GM12878 (cell line): ENCODE data around the gene SLC17A7. TPM values are rescaled to one million over a fixed set of nuclear protein-coding genes. Genes with fewer than 3 reads are reported as not detected.

Experiments used
- ATAC-seq: fragments of 200-7000 bp; cut with Tn5 transposase; 3 replicates; pipeline ENCODE4 v1.9.1; 2020; ENCODE audit warnings: mild to moderate bottlenecking, moderate library complexity
- BruUV-seq: library from RNA; stranded (reverse); fragments of 400-500 nt; replicated peaks from 2 replicates; lab custom pipeline; 2021; lab: Mats Ljungman, UMichigan
- CTCF ChIA-PET: fragments of 300-600 bp; sonication (Branson Sonifier 250); formaldehyde crosslinking; extraction: SDS; loops from one replicate; lab custom pipeline; 2021; ENCODE audit warnings: inconsistent platforms; lab: Yijun Ruan, JAX
- POLR2A ChIA-PET: fragments of 350-600 bp; formaldehyde crosslinking; extraction: SDS; loops from one replicate; lab custom pipeline; 2021; ENCODE audit warnings: inconsistent platforms; lab: Charles Lee
- RAD21 ChIA-PET: fragments of 300-600 bp; sonication (Branson Sonifier 250); formaldehyde crosslinking; loops from one replicate; lab custom pipeline; 2023; ENCODE audit warnings: antibody characterized with exemption; ENCODE audit not compliant: unreplicated experiment; lab: Charles Lee
- SMC1A ChIA-PET: fragments of 300-600 bp; sonication (Branson Sonifier 250); formaldehyde crosslinking; loops from one replicate; lab custom pipeline; 2023; ENCODE audit not compliant: unreplicated experiment, uncharacterized antibody; lab: Charles Lee
- DNase-seq: peaks from one replicate; pipeline ENCODE4 v3.0.0-alpha.2; 2011; ENCODE audit warnings: low read depth, low spot score
- FAIRE-seq: peaks from 3 replicates; lab custom pipeline; 2011; peaks lifted over from hg19 to GRCh38; lab: Jason Lieb, UNC
- H2AFZ ChIP-seq: 2 replicates; pipeline ENCODE4 v1.6.0; 2011; ENCODE audit warnings: low read depth, low read length, control low read depth; ENCODE audit not compliant: control insufficient read depth
- H3K27ac ChIP-seq: 2 replicates; pipeline ENCODE4 v1.5.1; 2011; ENCODE audit warnings: control low read depth; ENCODE audit not compliant: control insufficient read depth, insufficient read depth
- H3K27me3 ChIP-seq, 2 experiments: replicated peaks in 1 of 2; 2 replicates each; pipeline versions ENCODE4 v1.6.0 to v1.6.1; 2011; ENCODE audit warnings: low read length in 1 of 2; ENCODE audit not compliant: control insufficient read depth in 2 of 2, insufficient read depth in 2 of 2
- H3K36me3 ChIP-seq, 2 experiments: 2 replicates each; pipeline ENCODE4 v1.5.1; 2011; ENCODE audit warnings: low read length in 1 of 2; ENCODE audit not compliant: control insufficient read depth in 2 of 2, insufficient read depth in 2 of 2
- H3K4me1 ChIP-seq: 2 replicates; pipeline ENCODE4 v1.6.1; 2011; ENCODE audit warnings: mild to moderate bottlenecking, low read length, moderate library complexity, mixed read lengths; ENCODE audit not compliant: control insufficient read depth, insufficient read depth
- H3K4me2 ChIP-seq: 2 replicates; pipeline ENCODE4 v1.6.0; 2011; ENCODE audit warnings: control low read depth; ENCODE audit not compliant: control insufficient read depth, insufficient read depth
- H3K4me3 ChIP-seq: fragments of 200-600 bp; sonication (generic); 2 replicates; pipeline ENCODE4 v1.5.1; 2016
- H3K79me2 ChIP-seq: 2 replicates; pipeline ENCODE4 v1.6.0; 2011; ENCODE audit warnings: low read length; ENCODE audit not compliant: control insufficient read depth, insufficient read depth
- H3K9ac ChIP-seq: 2 replicates; pipeline ENCODE4 v1.8.0; 2011; ENCODE audit warnings: low read length, control low read depth, mixed read lengths; ENCODE audit not compliant: control insufficient read depth, insufficient read depth
- H3K9me3 ChIP-seq: replicated peaks from 3 replicates; pipeline ENCODE4 v1.5.1; 2011; ENCODE audit warnings: mild to moderate bottlenecking, low read length; ENCODE audit not compliant: control insufficient read depth, insufficient read depth
- H4K20me1 ChIP-seq: 2 replicates; pipeline ENCODE4 v1.6.0; 2011; ENCODE audit not compliant: control insufficient read depth, insufficient read depth
- MLLT1 ChIP-seq: fragments of 450-650 bp; IDR thresholded peaks from 2 replicates; pipeline ENCODE4 v1.6.1; 2016; ENCODE audit warnings: mild to moderate bottlenecking
- MTA3 ChIP-seq: IDR thresholded peaks from 2 replicates; pipeline ENCODE4 v1.6.1; 2012; ENCODE audit warnings: low read length, inconsistent platforms, borderline replicate concordance
- POLR2A ChIP-seq: IDR thresholded peaks from 2 replicates; pipeline ENCODE4 v1.6.1; 2011; ENCODE audit warnings: low read depth, mild to moderate bottlenecking, low read length
- SKIL ChIP-seq: fragments of 450-650 bp; IDR thresholded peaks from 2 replicates; pipeline ENCODE4 v1.6.1; 2017; ENCODE audit warnings: mild to moderate bottlenecking, low read depth, inconsistent platforms; ENCODE audit not compliant: poor library complexity, severe bottlenecking
- TARDBP ChIP-seq: IDR thresholded peaks from 2 replicates; pipeline ENCODE4 v1.6.1; 2016; ENCODE audit warnings: borderline replicate concordance
- WGBS: methylation state at CpG from one replicate; pipeline ENCODE4 v1.1.6; 2016; ENCODE audit warnings: low lambda C conversion rate; ENCODE audit not compliant: insufficient replicate concordance, insufficient coverage; ENCODE audit errors: missing lambda C conversion rate; 5-methylcytosine and 5-hydroxymethylcytosine counted together
- in situ Hi-C: fragments of 300-500 bp; cut with MboI; formaldehyde crosslinking; loops from 9 replicates; pipeline ENCODE4 v1.14.3; 2018; ENCODE audit warnings: mixed read lengths
- intact Hi-C: fragments of 100-400 bp; cut with micrococcal nuclease; formaldehyde crosslinking; loops from one replicate; pipeline ENCODE4 v1.14.2; 2022; ENCODE audit not compliant: unreplicated experiment
- polyA plus RNA-seq, 11 experiments: library from polyadenylated mRNA; depleted of rRNA in 4 of 11; unstranded in 6 of 11; stranded (reverse) in 5 of 11; fragments of >200 nt; fragmentation: Nextera tagmentation in 4 of 11; fragmentation: Illumina TruSeq in 1 of 11; extraction: Ambion mirVana in 4 of 11; extraction: Trizol in 1 of 11; gene quantifications; 1 replicate in 1 of 11; 2 replicates in 10 of 11; pipeline versions ENCODE4 v1.2.1 to v1.2.3, GENCODE V29; 2011 to 2016; ENCODE audit warnings: inconsistent platforms in 2 of 11, missing spikeins in 2 of 11, low read depth in 1 of 11
- small RNA-seq: library from RNA; depleted of rRNA; stranded (forward); fragments of <200 nt; gene quantifications from one replicate; pipeline ENCODE3, GENCODE V24; 2014
- total RNA-seq, 4 experiments: library from RNA; depleted of rRNA in 3 of 4; stranded (reverse); fragments of >200 nt in 3 of 4; fragmentation: Illumina TruSeq in 1 of 4; extraction: Trizol in 1 of 4; gene quantifications; 2 replicates each; pipeline versions ENCODE4 v1.2.1 to v1.2.3, GENCODE V29; 2013 to 2021

SLC17A7 gene
- total and polyA plus RNA-seq, 10 of the 15 experiments (the other 5 are each of a cell fraction or from before 2014, with no cell fraction given): 0.03 to 0.24 (median 0.06) TPM; not detected in 6

GRCh38 chr19:49380391-49380790 lies 60.9 kb downstream of the SLC17A7 start:
- POLR2A ChIA-PET: interaction anchor here (0.5 kb wide), 1 partner anchor 59 kb away, joined by 5 read pairs; no protein-coding TSS in a partner anchor
- Histone ChIP-seq H3K4me2 (no peak overlapping the region), H3K4me1 (no peaks in the 10 kb centered on the region), H3K36me3 (no peaks in the 10 kb centered on the region), H4K20me1 (no peaks in the 10 kb centered on the region), H3K4me3 (no peak overlapping the region), H3K79me2 (no peaks in the 10 kb centered on the region), H3K27me3 (no peaks in the 10 kb centered on the region; a peak in 1 of 4 replicates), H3K9ac (no peak overlapping the region), H3K27ac (no peak overlapping the region), H2AFZ (no peak overlapping the region), H3K9me3 (no peaks in the 10 kb centered on the region)
- SMC1A ChIA-PET: interaction anchor here (0.6 to 1.2 kb wide), 3 partner anchors 8 to 299 kb away, joined by 3 read pairs; partner anchors contain the start of gene KASH5
- RAD21 ChIA-PET: interaction anchor here (1.4 kb wide), 1 partner anchor 10 kb away, joined by 3 read pairs; no protein-coding TSS in a partner anchor
- BruUV-seq: no TSS peak
- FAIRE-seq (no peak), ATAC-seq (no peak), DNase-seq (no peak)
- CTCF ChIA-PET: interaction anchor here (0.9 to 1.4 kb wide), 7 partner anchors 11 to 190 kb away, joined by 3 to 8 read pairs (median 3); no protein-coding TSS in a partner anchor
- intact Hi-C loops: no loop called here
- 30% methylated on average over 3 of the region's 3 CpGs for WGBS
- TF ChIP-seq POLR2A (no peak), MTA3 (no peak), TARDBP (no peak), MLLT1 (no peak), SKIL (no peak)
- in situ Hi-C loops: no loop called here

Small RNA genes within 50 kb of the gene (small RNA-seq; reads per million reads assigned to genes)
- gene SNORD32A (not detected), gene SNORD33 (not detected), gene SNORD34 (not detected), gene SNORD35A (not detected)

Other genes with a start within 250 kb of the SLC17A7 start
Only the 7 nearest of the 24 such genes appear.
- gene KASH5, start 53.3 kb downstream of the SLC17A7 start, total RNA-seq (2014; rRNA removed): 0.16 TPM in 1 of 2 replicates, not detected in the other
- not detected in 2 replicates for gene KASH5, start 53.3 kb downstream of the SLC17A7 start, total RNA-seq (2014; rRNA removed; fragmentation: Illumina TruSeq; extraction: Trizol)
- 0.21 TPM in 1 of 2 replicates, not detected in the other for gene KASH5, start 53.3 kb downstream of the SLC17A7 start, total RNA-seq (2021)
- 0.05 TPM in 1 of 2 replicates, not detected in the other for gene KASH5, start 53.3 kb downstream of the SLC17A7 start, polyA plus RNA-seq (2011; rRNA removed)
- gene KASH5, start 53.3 kb downstream of the SLC17A7 start, polyA plus RNA-seq (2014; fragmentation: Illumina TruSeq; extraction: Trizol): 0.03 TPM in 1 of 2 replicates, not detected in the other
- not detected for gene KASH5, start 53.3 kb downstream of the SLC17A7 start, polyA plus RNA-seq (2014; fragmentation: Nextera tagmentation; extraction: Ambion mirVana)
- gene KASH5, start 53.3 kb downstream of the SLC17A7 start, polyA plus RNA-seq (2014; rRNA removed): 0.04 and 0.06 TPM in 2 replicates
- gene KASH5, start 53.3 kb downstream of the SLC17A7 start, polyA plus RNA-seq (2016; fragmentation: Nextera tagmentation; extraction: Ambion mirVana): not detected
- not detected in 2 replicates for gene PTH2, start 18.1 kb downstream of the SLC17A7 start, total RNA-seq (2014; rRNA removed)
- gene PTH2, start 18.1 kb downstream of the SLC17A7 start, total RNA-seq (2014; rRNA removed; fragmentation: Illumina TruSeq; extraction: Trizol): not detected in 2 replicates
- not detected in 2 replicates for gene PTH2, start 18.1 kb downstream of the SLC17A7 start, total RNA-seq (2021)
- not detected in 2 replicates for gene PTH2, start 18.1 kb downstream of the SLC17A7 start, polyA plus RNA-seq (2011; rRNA removed)
- gene PTH2, start 18.1 kb downstream of the SLC17A7 start, polyA plus RNA-seq (2014; fragmentation: Illumina TruSeq; extraction: Trizol): not detected in 2 replicates
- not detected for gene PTH2, start 18.1 kb downstream of the SLC17A7 start, polyA plus RNA-seq (2014; fragmentation: Nextera tagmentation; extraction: Ambion mirVana)
- not detected in 2 replicates for gene PTH2, start 18.1 kb downstream of the SLC17A7 start, polyA plus RNA-seq (2014; rRNA removed)
- not detected for gene PTH2, start 18.1 kb downstream of the SLC17A7 start, polyA plus RNA-seq (2016; fragmentation: Nextera tagmentation; extraction: Ambion mirVana)
- not detected in 2 replicates for gene GFY, start 16.1 kb downstream of the SLC17A7 start, total RNA-seq (2014; rRNA removed)
- not detected in 2 replicates for gene GFY, start 16.1 kb downstream of the SLC17A7 start, total RNA-seq (2014; rRNA removed; fragmentation: Illumina TruSeq; extraction: Trizol)
- gene GFY, start 16.1 kb downstream of the SLC17A7 start, total RNA-seq (2021): not detected in 2 replicates
- 0.05 TPM in 1 of 2 replicates, not detected in the other for gene GFY, start 16.1 kb downstream of the SLC17A7 start, polyA plus RNA-seq (2011; rRNA removed)
- gene GFY, start 16.1 kb downstream of the SLC17A7 start, polyA plus RNA-seq (2014; fragmentation: Illumina TruSeq; extraction: Trizol): not detected in 2 replicates
- gene GFY, start 16.1 kb downstream of the SLC17A7 start, polyA plus RNA-seq (2014; fragmentation: Nextera tagmentation; extraction: Ambion mirVana): not detected
- not detected in 2 replicates for gene GFY, start 16.1 kb downstream of the SLC17A7 start, polyA plus RNA-seq (2014; rRNA removed)
- gene GFY, start 16.1 kb downstream of the SLC17A7 start, polyA plus RNA-seq (2016; fragmentation: Nextera tagmentation; extraction: Ambion mirVana): not detected
- 130 and 137 TPM in 2 replicates for gene PIH1D1, start 10.3 kb upstream of the SLC17A7 start, total RNA-seq (2014; rRNA removed)
- 83.8 and 84.3 TPM in 2 replicates for gene PIH1D1, start 10.3 kb upstream of the SLC17A7 start, total RNA-seq (2014; rRNA removed; fragmentation: Illumina TruSeq; extraction: Trizol)
- 112 and 117 TPM in 2 replicates for gene PIH1D1, start 10.3 kb upstream of the SLC17A7 start, total RNA-seq (2021)
- 84.6 and 95.3 TPM in 2 replicates for gene PIH1D1, start 10.3 kb upstream of the SLC17A7 start, polyA plus RNA-seq (2011; rRNA removed)
- 40.6 and 73.6 TPM in 2 replicates for gene PIH1D1, start 10.3 kb upstream of the SLC17A7 start, polyA plus RNA-seq (2014; fragmentation: Illumina TruSeq; extraction: Trizol)
- 10 to 100 TPM; 16.1 to 39.9 TPM for gene PIH1D1, start 10.3 kb upstream of the SLC17A7 start, polyA plus RNA-seq (2014; fragmentation: Nextera tagmentation; extraction: Ambion mirVana)
- 122 and 123 TPM in 2 replicates for gene PIH1D1, start 10.3 kb upstream of the SLC17A7 start, polyA plus RNA-seq (2014; rRNA removed)
- gene PIH1D1, start 10.3 kb upstream of the SLC17A7 start, polyA plus RNA-seq (2016; fragmentation: Nextera tagmentation; extraction: Ambion mirVana): 100 to 1,000 TPM; 141 to 153 TPM
- gene ALDH16A1, start 11.7 kb upstream of the SLC17A7 start, total RNA-seq (2014; rRNA removed): 31.9 and 46.3 TPM in 2 replicates
- gene ALDH16A1, start 11.7 kb upstream of the SLC17A7 start, total RNA-seq (2014; rRNA removed; fragmentation: Illumina TruSeq; extraction: Trizol): 8.7 and 9.5 TPM in 2 replicates
- gene ALDH16A1, start 11.7 kb upstream of the SLC17A7 start, total RNA-seq (2021): 43.6 and 49.3 TPM in 2 replicates
- gene ALDH16A1, start 11.7 kb upstream of the SLC17A7 start, polyA plus RNA-seq (2011; rRNA removed): 3.1 and 6.4 TPM in 2 replicates
- gene ALDH16A1, start 11.7 kb upstream of the SLC17A7 start, polyA plus RNA-seq (2014; fragmentation: Illumina TruSeq; extraction: Trizol): 0.43 and 1.7 TPM in 2 replicates
- 1 to 10 TPM; 4.5 to 6.2 TPM for gene ALDH16A1, start 11.7 kb upstream of the SLC17A7 start, polyA plus RNA-seq (2014; fragmentation: Nextera tagmentation; extraction: Ambion mirVana)
- 31.0 and 41.4 TPM in 2 replicates for gene ALDH16A1, start 11.7 kb upstream of the SLC17A7 start, polyA plus RNA-seq (2014; rRNA removed)
- 10 to 100 TPM; 26.8 to 40.0 TPM for gene ALDH16A1, start 11.7 kb upstream of the SLC17A7 start, polyA plus RNA-seq (2016; fragmentation: Nextera tagmentation; extraction: Ambion mirVana)
- gene FLT3LG, start 32.7 kb upstream of the SLC17A7 start, total RNA-seq (2014; rRNA removed): 3.7 and 4.1 TPM in 2 replicates
- gene FLT3LG, start 32.7 kb upstream of the SLC17A7 start, total RNA-seq (2014; rRNA removed; fragmentation: Illumina TruSeq; extraction: Trizol): 3.9 and 4.6 TPM in 2 replicates
- gene FLT3LG, start 32.7 kb upstream of the SLC17A7 start, total RNA-seq (2021): 9.5 and 10.3 TPM in 2 replicates
- 1.3 and 3.0 TPM in 2 replicates for gene FLT3LG, start 32.7 kb upstream of the SLC17A7 start, polyA plus RNA-seq (2011; rRNA removed)
- gene FLT3LG, start 32.7 kb upstream of the SLC17A7 start, polyA plus RNA-seq (2014; fragmentation: Illumina TruSeq; extraction: Trizol): 0.51 and 2.8 TPM in 2 replicates
- 1 to 10 TPM in 1 of 2 experiments, under 1 TPM in 1; 0.68 to 1.6 TPM for gene FLT3LG, start 32.7 kb upstream of the SLC17A7 start, polyA plus RNA-seq (2014; fragmentation: Nextera tagmentation; extraction: Ambion mirVana)
- gene FLT3LG, start 32.7 kb upstream of the SLC17A7 start, polyA plus RNA-seq (2014; rRNA removed): 11.9 and 13.9 TPM in 2 replicates
- gene FLT3LG, start 32.7 kb upstream of the SLC17A7 start, polyA plus RNA-seq (2016; fragmentation: Nextera tagmentation; extraction: Ambion mirVana): 10 to 100 TPM; 10.1 to 13.1 TPM
- 6,558 and 7,287 TPM in 2 replicates for gene RPL13A, start 46.1 kb upstream of the SLC17A7 start, total RNA-seq (2014; rRNA removed)
- gene RPL13A, start 46.1 kb upstream of the SLC17A7 start, total RNA-seq (2014; rRNA removed; fragmentation: Illumina TruSeq; extraction: Trizol): 3,471 and 3,692 TPM in 2 replicates
- gene RPL13A, start 46.1 kb upstream of the SLC17A7 start, total RNA-seq (2021): 5,103 and 5,273 TPM in 2 replicates
- gene RPL13A, start 46.1 kb upstream of the SLC17A7 start, polyA plus RNA-seq (2011; rRNA removed): 2,172 and 3,936 TPM in 2 replicates
- 1,413 and 3,666 TPM in 2 replicates for gene RPL13A, start 46.1 kb upstream of the SLC17A7 start, polyA plus RNA-seq (2014; fragmentation: Illumina TruSeq; extraction: Trizol)
- 1,000 to 10,000 TPM; 4,595 to 5,196 TPM for gene RPL13A, start 46.1 kb upstream of the SLC17A7 start, polyA plus RNA-seq (2014; fragmentation: Nextera tagmentation; extraction: Ambion mirVana)
- gene RPL13A, start 46.1 kb upstream of the SLC17A7 start, polyA plus RNA-seq (2014; rRNA removed): 7,317 and 8,961 TPM in 2 replicates
- gene RPL13A, start 46.1 kb upstream of the SLC17A7 start, polyA plus RNA-seq (2016; fragmentation: Nextera tagmentation; extraction: Ambion mirVana): 1,000 to 10,000 TPM; 1,426 to 1,490 TPM